ENCODE results near the gene UGT2B28.
"Not testable (repeated sequence)": the region's sequence is repeated elsewhere in the genome, so short reads cannot be mapped to it uniquely, and the experiment has no call there.

Gene UGT2B28

DNA sequence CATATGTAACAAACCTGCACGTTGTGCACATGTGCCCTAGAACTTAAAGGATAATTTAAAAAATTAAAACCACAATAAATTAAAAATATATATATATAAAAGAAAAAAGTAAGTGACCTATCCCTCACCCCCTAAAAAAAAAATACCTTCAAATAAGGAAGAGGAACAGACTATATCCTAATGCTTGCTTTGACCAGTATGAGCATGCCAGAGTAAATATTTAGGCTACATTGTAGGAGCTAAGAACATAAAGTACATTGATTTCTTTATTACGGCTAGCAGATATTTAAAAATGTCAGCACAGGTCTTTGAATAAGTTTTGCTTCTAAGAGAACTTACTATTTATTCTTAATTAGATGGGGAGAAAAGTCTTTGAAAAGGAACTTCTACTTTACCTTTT, 62.8 kb downstream of the UGT2B28 start:
- not testable (repeated sequence) for DNase-seq

DNA sequence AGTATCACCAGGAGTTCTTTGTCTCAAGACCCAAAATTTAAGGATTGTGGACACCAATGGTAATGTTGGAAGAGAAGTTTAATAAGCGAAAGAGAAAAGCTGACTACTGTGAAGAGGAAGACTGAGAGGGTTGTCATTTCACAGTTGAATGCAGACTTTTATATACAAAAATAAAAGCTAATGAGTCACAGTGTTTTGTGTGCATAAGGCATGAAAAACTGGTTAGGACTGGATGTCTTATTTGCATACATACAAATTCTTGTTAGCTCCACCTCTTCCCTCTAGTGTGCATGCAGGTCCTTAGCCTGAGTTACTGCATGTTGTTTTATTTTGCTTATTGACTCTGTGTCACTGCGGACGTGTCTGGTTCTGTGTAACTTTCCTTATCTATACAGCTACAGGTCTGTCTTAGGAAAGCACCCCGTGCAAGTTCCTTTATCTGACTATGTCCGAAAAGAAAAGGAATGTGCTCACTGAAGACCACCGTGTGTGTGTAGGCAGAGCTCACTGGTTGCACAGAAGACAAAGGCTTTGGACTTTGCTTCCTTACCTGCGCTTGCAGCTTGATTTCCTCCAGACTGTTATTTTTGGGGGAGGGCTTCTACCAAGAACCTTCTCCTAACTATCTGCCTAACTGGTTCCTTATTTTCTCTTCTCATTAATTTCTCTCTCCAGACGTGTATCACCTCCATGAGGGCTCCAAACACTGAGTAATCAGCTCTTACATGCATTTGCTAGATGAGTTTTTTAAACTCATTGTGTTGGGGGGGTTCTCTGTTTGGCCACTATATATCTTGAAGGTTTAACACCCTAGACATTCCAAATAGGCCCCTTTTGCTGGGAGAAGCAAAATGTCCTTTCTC, 63.5 kb downstream of the UGT2B28 start:
- not testable (repeated sequence) for DNase-seq

All from anterior cingulate cortex (tissue), 58 donors.